HL-60/S4 (cell line): ENCODE measurements around the gene UBTFL1.
"Not testable (repeated sequence)": the region's sequence is repeated elsewhere in the genome, so short reads cannot be mapped to it uniquely, and the experiment has no call there.

ENCODE experiments used
- in situ Hi-C: fragments of 300-500 bp; cut with MboI; formaldehyde crosslinking; loops from 2 replicates; pipeline ENCODE4 v1.14.3; 2022; ENCODE audit warnings: low sequenced_read_pairs

Gene UBTFL1

GRCh38 chr11:90085650-90086049 is at the start of gene UBTFL1:
UBTFL1 (plus strand) TSS chr11:90085950; CDS start chr11:90085950, 0 bp downstream.
- in situ Hi-C loops = not testable (repeated sequence)

- in situ Hi-C loops = not testable (repeated sequence)
Observed at GRCh38 chr11:90051591-90052209, 34.0 kb upstream of the UBTFL1 start.

- in situ Hi-C loops = not testable (repeated sequence)
Observed at GRCh38 chr11:90052311-90052710, 33.4 kb upstream of the UBTFL1 start.

- in situ Hi-C loops = not testable (repeated sequence)
Observed at GRCh38 chr11:90053545-90053944, 32.2 kb upstream of the UBTFL1 start.

GRCh38 chr11:90088731-90089130 is 3.0 kb downstream of the UBTFL1 start:
- in situ Hi-C loops = not testable (repeated sequence)

- in situ Hi-C loops = not testable (repeated sequence)
Observed at GRCh38 chr11:90095230-90095924, 9.6 kb downstream of the UBTFL1 start.

- in situ Hi-C loops = not testable (repeated sequence)
Observed at GRCh38 chr11:90098261-90098660, 12.5 kb downstream of the UBTFL1 start.

- in situ Hi-C loops = no loop called here
Observed at GRCh38 chr11:90100431-90100830, 14.7 kb downstream of the UBTFL1 start.

- in situ Hi-C loops = no loop called here
Observed at GRCh38 chr11:90113541-90113940, 27.8 kb downstream of the UBTFL1 start.

- in situ Hi-C loops = no loop called here
Observed at GRCh38 chr11:90120191-90120590, 34.4 kb downstream of the UBTFL1 start.

GRCh38 chr11:90124371-90124770 is 38.6 kb downstream of the UBTFL1 start:
- in situ Hi-C loops = no loop called here

GRCh38 chr11:90124946-90125345 is 39.2 kb downstream of the UBTFL1 start:
- in situ Hi-C loops = no loop called here

- in situ Hi-C loops = no loop called here
Observed at GRCh38 chr11:90133560-90134477, 48.1 kb downstream of the UBTFL1 start.

GRCh38 chr11:90134478-90135003 is 48.8 kb downstream of the UBTFL1 start, which contains the start of gene NAALAD2:
NAALAD2 (plus strand) TSS chr11:90134663; CDS start chr11:90134759, 96 bp downstream.
- in situ Hi-C loops = no loop called here

- in situ Hi-C loops = no loop called here
Observed at GRCh38 chr11:90135016-90135415, 49.3 kb downstream of the UBTFL1 start.
